ENCODE data around the gene RELA.
"Not testable (repeated sequence)": the region's sequence is repeated elsewhere in the genome, so short reads cannot be mapped to it uniquely, and the experiment has no call there.

The RELA gene

GRCh38 chr11:65662799-65663638, at the start of gene RELA:
Gene RELA, minus strand, starts transcription at chr11:65662916. Its CDS starts 84 bp downstream, at chr11:65662832.
- H3K4me3 ChIP-seq (ENCODE audit: low read length) = peak within 1 kb of the TSS; percentile 99

GRCh38 chr11:65711785-65712632, 49.3 kb upstream of the RELA start, which contains the start of gene KAT5:
Gene KAT5, plus strand, starts transcription at chr11:65712252. Its CDS starts 16 bp downstream, at chr11:65712268.
- peak within 1 kb of the TSS; percentile 95 for H3K27ac ChIP-seq (ENCODE audit: low read length)
- no peaks in the 10 kb centered on the region for H3K4me1 ChIP-seq (ENCODE audit: insufficient read depth, low read length)
- H3K27me3 ChIP-seq (ENCODE audit: insufficient read depth, low read length) = no peaks in the 10 kb centered on the region
- H3K4me3 ChIP-seq (ENCODE audit: low read length) = peak within 1 kb of the TSS; percentile 73
- no peaks in the 10 kb centered on the region for H3K9me3 ChIP-seq (ENCODE audit: insufficient read depth, low read depth, low read length)
- peak within 1 kb of the TSS; percentile 84 for H3K9ac ChIP-seq (ENCODE audit: low read depth, low read length)
- peaks cover 38% of the 10 kb centered on the region for H3K36me3 ChIP-seq (ENCODE audit: insufficient read depth, low read depth, low read length)

More at GRCh38 chr11:65662799-65663638, at the start of gene RELA:
- Histone ChIP-seq H3K36me3 (ENCODE audit: insufficient read depth, low read depth, low read length) (peaks cover 34% of the 10 kb centered on the region), H3K27me3 (ENCODE audit: insufficient read depth, low read length) (no peaks in the 10 kb centered on the region), H3K27ac (ENCODE audit: low read length) (peak within 1 kb of the TSS; percentile 72), H3K9me3 (ENCODE audit: insufficient read depth, low read depth, low read length) (no peaks in the 10 kb centered on the region), H3K4me1 (ENCODE audit: insufficient read depth, low read length) (no peaks in the 10 kb centered on the region), H3K9ac (ENCODE audit: low read depth, low read length) (peak within 1 kb of the TSS; percentile 91; the same call in 1 of the 2 replicates)

- Histone ChIP-seq H3K36me3 (ENCODE audit: insufficient read depth, low read depth, low read length) (peaks cover 23% of the 10 kb centered on the region), H3K27me3 (ENCODE audit: insufficient read depth, low read length) (no peaks in the 10 kb centered on the region; the same call in 1 of the 2 replicates), H3K4me3 (ENCODE audit: low read length) (no peak overlapping the region), H3K27ac (ENCODE audit: low read length) (no peak overlapping the region), H3K9ac (ENCODE audit: low read depth, low read length) (no peak overlapping the region), H3K4me1 (ENCODE audit: insufficient read depth, low read length) (no peaks in the 10 kb centered on the region), H3K9me3 (ENCODE audit: insufficient read depth, low read depth, low read length) (no peaks in the 10 kb centered on the region)
Measured at GRCh38 chr11:65710421-65710820, 47.7 kb upstream of the RELA start.

- H3K27me3 ChIP-seq (ENCODE audit: insufficient read depth, low read length) = no peaks in the 10 kb centered on the region; the same call in 1 of the 2 replicates
- H3K9ac ChIP-seq (ENCODE audit: low read depth, low read length) = no peak overlapping the region
- no peaks in the 10 kb centered on the region for H3K4me1 ChIP-seq (ENCODE audit: insufficient read depth, low read length)
- H3K27ac ChIP-seq (ENCODE audit: low read length) = no peak overlapping the region
- H3K36me3 ChIP-seq (ENCODE audit: insufficient read depth, low read depth, low read length) = peaks cover 16% of the 10 kb centered on the region
- no peaks in the 10 kb centered on the region for H3K9me3 ChIP-seq (ENCODE audit: insufficient read depth, low read depth, low read length)
- H3K4me3 ChIP-seq (ENCODE audit: low read length) = no peak overlapping the region
Measured at GRCh38 chr11:65709661-65710060, 46.9 kb upstream of the RELA start.

GRCh38 chr11:65708451-65708850, 45.7 kb upstream of the RELA start:
- H3K9me3 ChIP-seq (ENCODE audit: insufficient read depth, low read depth, low read length) = no peaks in the 10 kb centered on the region
- H3K4me1 ChIP-seq (ENCODE audit: insufficient read depth, low read length) = no peaks in the 10 kb centered on the region
- H3K9ac ChIP-seq (ENCODE audit: low read depth, low read length) = no peak overlapping the region
- H3K27ac ChIP-seq (ENCODE audit: low read length) = no peak overlapping the region
- H3K4me3 ChIP-seq (ENCODE audit: low read length) = no peak overlapping the region
- no peaks in the 10 kb centered on the region; the same call in 1 of the 2 replicates for H3K27me3 ChIP-seq (ENCODE audit: insufficient read depth, low read length)
- H3K36me3 ChIP-seq (ENCODE audit: insufficient read depth, low read depth, low read length) = peaks cover 4% of the 10 kb centered on the region

- not testable (repeated sequence) for H3K4me1 ChIP-seq (ENCODE audit: insufficient read depth, low read length)
Measured at GRCh38 chr11:65707002-65707401, 44.3 kb upstream of the RELA start.

GRCh38 chr11:65706303-65706763, 43.6 kb upstream of the RELA start:
- not testable (repeated sequence) for H3K9ac ChIP-seq (ENCODE audit: low read depth, low read length); H3K4me3 ChIP-seq (ENCODE audit: low read length); H3K36me3 ChIP-seq (ENCODE audit: insufficient read depth, low read depth, low read length); H3K27ac ChIP-seq (ENCODE audit: low read length); H3K4me1 ChIP-seq (ENCODE audit: insufficient read depth, low read length); H3K9me3 ChIP-seq (ENCODE audit: insufficient read depth, low read depth, low read length); H3K27me3 ChIP-seq (ENCODE audit: insufficient read depth, low read length)

More at GRCh38 chr11:65707002-65707401, 44.3 kb upstream of the RELA start:
- H3K36me3 ChIP-seq (ENCODE audit: insufficient read depth, low read depth, low read length); H3K4me3 ChIP-seq (ENCODE audit: low read length); H3K27ac ChIP-seq (ENCODE audit: low read length); H3K9ac ChIP-seq (ENCODE audit: low read depth, low read length); H3K9me3 ChIP-seq (ENCODE audit: insufficient read depth, low read depth, low read length); H3K27me3 ChIP-seq (ENCODE audit: insufficient read depth, low read length): not testable (repeated sequence)

GRCh38 chr11:65703846-65704245, 41.1 kb upstream of the RELA start:
- Histone ChIP-seq H3K36me3 (ENCODE audit: insufficient read depth, low read depth, low read length) (no peaks in the 10 kb centered on the region), H3K4me3 (ENCODE audit: low read length) (no peak overlapping the region), H3K4me1 (ENCODE audit: insufficient read depth, low read length) (no peaks in the 10 kb centered on the region), H3K9ac (ENCODE audit: low read depth, low read length) (no peak overlapping the region), H3K9me3 (ENCODE audit: insufficient read depth, low read depth, low read length) (peaks cover 8% of the 10 kb centered on the region; the same call in 1 of the 2 replicates), H3K27me3 (ENCODE audit: insufficient read depth, low read length) (no peaks in the 10 kb centered on the region; the same call in 1 of the 2 replicates), H3K27ac (ENCODE audit: low read length) (no peak overlapping the region)

GRCh38 chr11:65701686-65702085, 39.0 kb upstream of the RELA start:
- no peak overlapping the region for H3K27ac ChIP-seq (ENCODE audit: low read length)
- H3K4me1 ChIP-seq (ENCODE audit: insufficient read depth, low read length) = no peaks in the 10 kb centered on the region
- no peaks in the 10 kb centered on the region for H3K36me3 ChIP-seq (ENCODE audit: insufficient read depth, low read depth, low read length)
- no peak overlapping the region for H3K4me3 ChIP-seq (ENCODE audit: low read length)
- H3K27me3 ChIP-seq (ENCODE audit: insufficient read depth, low read length) = no peaks in the 10 kb centered on the region; the same call in 1 of the 2 replicates
- H3K9me3 ChIP-seq (ENCODE audit: insufficient read depth, low read depth, low read length) = peaks cover 8% of the 10 kb centered on the region; the same call in 1 of the 2 replicates
- H3K9ac ChIP-seq (ENCODE audit: low read depth, low read length) = no peak overlapping the region

GRCh38 chr11:65700399-65700798, 37.7 kb upstream of the RELA start:
- Histone ChIP-seq H3K36me3 (ENCODE audit: insufficient read depth, low read depth, low read length) (no peaks in the 10 kb centered on the region), H3K4me1 (ENCODE audit: insufficient read depth, low read length) (no peaks in the 10 kb centered on the region), H3K27me3 (ENCODE audit: insufficient read depth, low read length) (no peaks in the 10 kb centered on the region), H3K9ac (ENCODE audit: low read depth, low read length) (no peak overlapping the region), H3K9me3 (ENCODE audit: insufficient read depth, low read depth, low read length) (peaks cover 8% of the 10 kb centered on the region; the same call in 1 of the 2 replicates), H3K27ac (ENCODE audit: low read length) (no peak overlapping the region), H3K4me3 (ENCODE audit: low read length) (no peak overlapping the region)

GRCh38 chr11:65699306-65699705, 36.6 kb upstream of the RELA start:
- no peaks in the 10 kb centered on the region for H3K27me3 ChIP-seq (ENCODE audit: insufficient read depth, low read length)
- no peak overlapping the region for H3K9ac ChIP-seq (ENCODE audit: low read depth, low read length)
- H3K9me3 ChIP-seq (ENCODE audit: insufficient read depth, low read depth, low read length) = peaks cover 8% of the 10 kb centered on the region; the same call in 1 of the 2 replicates
- no peaks in the 10 kb centered on the region for H3K4me1 ChIP-seq (ENCODE audit: insufficient read depth, low read length)
- no peak overlapping the region for H3K27ac ChIP-seq (ENCODE audit: low read length)
- H3K4me3 ChIP-seq (ENCODE audit: low read length) = no peak overlapping the region
- H3K36me3 ChIP-seq (ENCODE audit: insufficient read depth, low read depth, low read length) = no peaks in the 10 kb centered on the region

Data from iPS-20b (cell line).